Adipose tissue (tissue), 3 donors: Measurements from ENCODE around the gene MECP2. TPM values are rescaled to one million over a fixed set of nuclear protein-coding genes. Genes with fewer than 3 reads are reported as not detected.

Source experiments
- H3K27ac ChIP-seq: one replicate; pipeline ENCODE4 v1.5.1; 2013; ENCODE audit warnings: low read depth, low read length
- WGBS, 3 donors: extraction: QIAGEN DNeasy Blood & Tissue Kit; methylation state at CpG; one replicate each; pipeline ENCODE4 v1.1.7; 2013; 5-methylcytosine and 5-hydroxymethylcytosine counted together
- polyA plus RNA-seq, 3 donors: library from polyadenylated mRNA; stranded (reverse); fragments of 200-250 nt; gene quantifications; one replicate each; pipeline ENCODE4 v1.2.3, GENCODE V29; 2013
- donor health status: healthy with polysubstance abuse.
- donor health status: Bipolar disorder and iron deficiency.
- donor health status: healthy.

MECP2 gene
- polyA plus RNA-seq, 3 donors, result 7.6 to 15.5 (median 13.3) TPM

DNA sequence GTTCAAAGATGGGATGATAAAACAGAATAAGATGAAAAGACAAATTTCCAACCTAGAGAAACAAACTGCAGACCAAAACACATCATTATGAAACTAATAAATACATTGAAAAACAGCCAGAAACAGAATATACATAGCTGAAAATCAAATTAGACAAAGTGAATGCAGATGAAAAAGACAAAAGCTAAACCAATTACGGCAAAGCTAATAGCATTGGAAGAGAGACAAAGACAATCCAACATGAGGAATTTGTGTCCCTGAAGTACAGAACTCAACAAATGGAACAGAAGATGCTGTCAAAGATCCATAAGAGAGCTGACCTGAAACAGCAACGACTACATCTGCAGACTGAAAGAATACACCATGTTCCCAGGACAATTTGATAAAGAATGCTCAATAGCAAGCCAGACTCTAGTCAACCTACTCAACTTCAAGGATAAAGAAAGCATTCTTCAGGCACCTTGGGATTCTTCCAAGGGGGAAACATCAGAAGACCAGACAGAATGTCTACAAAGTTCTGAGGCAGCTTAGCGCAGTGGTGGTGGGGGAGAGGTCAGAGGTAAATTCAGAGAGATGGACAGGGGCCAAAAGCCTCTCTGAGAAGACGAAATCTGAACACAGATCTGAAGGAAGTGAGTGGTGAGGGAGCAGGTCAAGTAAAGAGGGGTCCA lies 50.4 kb downstream of the MECP2 start:
- no peak overlapping the region for H3K27ac ChIP-seq
- WGBS, 3 donors, result 36 to 54% (median 46%) methylated on average over 4 of the region's 4 CpGs

DNA sequence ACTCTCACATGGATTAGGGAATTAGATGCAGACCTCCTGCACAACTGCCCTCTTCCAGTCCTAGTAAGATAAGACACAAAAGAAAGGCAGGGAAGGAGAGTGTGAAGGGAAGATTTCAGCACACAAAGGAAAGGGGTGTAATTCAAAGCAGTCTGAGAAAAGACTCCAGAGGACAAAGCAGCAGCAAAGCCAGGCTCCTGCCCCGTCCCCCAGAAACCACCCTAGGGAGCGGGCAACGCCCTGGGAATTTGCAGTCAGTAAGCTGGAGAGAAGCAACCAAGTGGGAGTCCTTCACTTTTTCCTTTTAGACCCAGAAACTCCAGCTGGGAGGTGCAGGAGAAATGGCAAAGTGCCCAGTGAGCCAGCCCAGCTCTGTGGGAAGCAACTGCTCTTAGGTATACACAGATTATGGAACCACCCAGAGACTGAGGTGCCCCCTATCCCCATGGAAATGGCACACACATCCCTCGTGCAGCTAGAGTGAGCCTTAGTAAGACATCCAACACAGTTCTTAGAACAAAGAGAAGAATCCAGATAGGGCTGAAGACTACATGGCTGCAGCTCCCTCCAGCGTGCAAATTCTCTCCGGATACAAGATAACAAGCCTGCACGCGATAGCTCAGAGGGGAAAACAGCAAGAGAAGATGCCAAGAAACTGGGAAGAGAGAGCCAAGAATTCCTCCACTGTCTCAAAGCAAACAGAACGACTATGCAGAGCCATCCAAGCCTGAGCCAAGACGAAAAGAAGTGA lies 51.3 kb downstream of the MECP2 start:
- no peak overlapping the region for H3K27ac ChIP-seq
- 17 to 44% (median 44%) methylated on average over 10 of the region's 10 CpGs for WGBS, 3 donors

DNA sequence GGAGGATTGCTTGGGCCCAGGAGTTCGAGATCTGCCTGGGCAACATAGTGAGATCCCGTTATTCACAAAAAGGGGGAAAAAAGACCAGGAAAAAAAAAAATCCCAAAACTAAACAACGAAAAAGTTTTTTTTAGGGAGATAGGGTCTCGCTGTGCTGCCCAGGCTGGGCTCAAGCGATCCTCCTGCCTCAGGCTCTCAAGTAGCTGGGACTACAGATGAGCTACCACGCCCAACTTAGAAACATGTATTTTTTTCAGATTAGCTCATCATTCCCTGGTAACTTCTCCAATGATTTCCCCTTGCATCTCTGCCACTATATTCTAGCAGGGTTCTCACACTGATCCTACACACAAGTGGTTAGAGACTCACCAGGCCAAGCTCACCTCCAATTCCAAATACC lies 53.4 kb downstream of the MECP2 start:
- WGBS, 3 donors, result 89 to 90% (median 89%) methylated on average over 6 of the region's 6 CpGs
- no peak overlapping the region for H3K27ac ChIP-seq

DNA sequence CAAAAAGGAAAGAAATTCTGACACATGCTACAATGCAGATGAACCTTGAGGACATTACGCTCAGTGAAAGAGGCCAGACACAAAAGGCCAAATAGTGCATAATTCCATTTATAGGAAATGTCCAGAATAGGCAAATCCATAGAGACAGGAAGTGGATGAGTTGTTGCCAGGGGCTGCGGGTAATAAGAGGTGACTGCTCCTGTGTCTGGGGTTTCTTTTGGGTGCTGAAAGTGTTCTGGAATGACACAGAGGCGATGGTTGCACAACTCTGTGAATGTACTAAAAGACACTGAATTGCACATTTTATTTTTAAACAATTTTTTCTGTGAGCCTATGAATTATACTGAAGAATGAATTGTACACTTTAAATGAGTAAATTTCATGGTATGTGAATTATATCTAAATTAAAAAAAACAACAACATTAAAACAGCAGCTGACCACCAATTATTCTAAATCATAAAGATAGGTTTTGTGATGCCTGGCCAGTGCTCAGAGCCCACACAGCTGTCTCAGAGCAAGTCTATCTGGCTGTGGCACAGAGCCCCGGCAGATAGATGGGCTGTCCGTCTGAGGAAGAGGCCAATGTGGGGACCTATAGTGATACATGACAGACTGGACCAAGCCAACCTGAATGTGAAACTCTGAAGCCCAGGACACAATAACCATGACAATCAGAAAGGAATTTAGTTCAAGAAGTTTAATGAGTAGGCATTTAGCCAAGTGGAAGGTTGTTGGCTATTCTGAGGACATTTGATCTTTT lies 54.3 kb downstream of the MECP2 start:
- no peak overlapping the region for H3K27ac ChIP-seq
- WGBS, 3 donors, result 39 to 69% (median 51%) methylated on average over 5 of the region's 5 CpGs

DNA sequence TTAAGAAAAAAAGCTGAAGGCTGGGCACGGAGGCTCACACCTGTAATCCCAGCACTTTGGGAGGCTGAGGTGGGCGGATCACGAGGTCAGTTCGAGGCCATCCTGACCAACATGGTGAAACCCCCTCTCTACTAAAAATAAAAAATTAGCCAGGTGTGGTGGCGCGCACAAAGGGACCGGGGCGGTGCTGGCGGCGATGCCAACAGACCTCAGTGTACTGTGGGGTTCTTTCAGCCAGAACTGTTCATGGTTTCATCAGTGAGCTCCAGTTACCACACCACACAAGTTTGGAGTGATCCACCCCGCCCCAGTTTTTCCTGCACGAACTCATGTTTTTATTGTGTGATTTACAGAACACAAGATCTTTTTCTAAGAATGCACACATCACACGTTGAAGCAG lies 56.7 kb downstream of the MECP2 start:
- 69 to 88% (median 72%) methylated on average over 13 of the region's 13 CpGs for WGBS, 3 donors
- no peak overlapping the region for H3K27ac ChIP-seq

DNA sequence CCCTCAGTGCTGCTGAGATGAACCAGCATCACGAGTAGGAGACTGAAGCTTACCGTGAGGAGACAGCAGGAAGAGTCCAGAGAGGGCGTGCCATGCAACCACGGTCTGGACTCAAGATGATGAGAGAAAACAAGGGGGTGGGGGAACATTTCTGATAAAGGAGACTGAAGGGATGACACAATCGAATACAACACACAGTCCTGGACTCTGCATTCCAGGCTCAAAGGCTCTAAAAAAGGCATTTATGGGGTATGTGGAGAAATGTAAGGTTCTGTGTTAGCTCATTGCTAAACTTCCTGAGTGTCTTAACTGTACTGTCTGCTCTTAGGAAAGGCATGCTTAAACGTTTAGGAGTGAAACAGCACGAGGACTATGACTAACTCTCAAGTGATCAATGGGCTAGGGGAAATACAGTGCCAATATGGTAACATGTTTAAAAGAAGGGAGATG lies 57.2 kb downstream of the MECP2 start:
- WGBS, 3 donors, result 22 to 54% (median 35%) methylated on average over 7 of the region's 7 CpGs
- no peak overlapping the region for H3K27ac ChIP-seq

DNA sequence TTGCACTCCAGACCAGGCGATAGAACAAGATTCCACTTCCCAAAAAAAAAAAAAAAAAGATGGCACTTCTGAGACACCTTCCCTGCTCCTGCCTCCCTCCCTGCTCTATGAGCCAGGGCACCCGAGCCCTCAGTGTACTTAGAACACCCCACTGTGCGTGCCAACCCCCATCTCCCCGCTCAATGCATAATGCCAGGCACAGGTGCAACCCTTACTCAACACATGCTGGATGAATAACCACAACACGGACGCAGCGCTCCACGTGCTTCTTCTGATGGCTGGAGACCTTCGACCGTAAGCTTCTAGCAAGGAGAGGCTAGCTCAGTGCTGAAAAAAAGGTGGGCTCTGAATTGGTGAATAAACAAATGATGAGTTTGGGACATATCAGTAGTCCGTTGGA lies 57.9 kb downstream of the MECP2 start:
- no peak overlapping the region for H3K27ac ChIP-seq
- 71 to 92% (median 82%) methylated on average over 11 of the region's 11 CpGs for WGBS, 3 donors

DNA sequence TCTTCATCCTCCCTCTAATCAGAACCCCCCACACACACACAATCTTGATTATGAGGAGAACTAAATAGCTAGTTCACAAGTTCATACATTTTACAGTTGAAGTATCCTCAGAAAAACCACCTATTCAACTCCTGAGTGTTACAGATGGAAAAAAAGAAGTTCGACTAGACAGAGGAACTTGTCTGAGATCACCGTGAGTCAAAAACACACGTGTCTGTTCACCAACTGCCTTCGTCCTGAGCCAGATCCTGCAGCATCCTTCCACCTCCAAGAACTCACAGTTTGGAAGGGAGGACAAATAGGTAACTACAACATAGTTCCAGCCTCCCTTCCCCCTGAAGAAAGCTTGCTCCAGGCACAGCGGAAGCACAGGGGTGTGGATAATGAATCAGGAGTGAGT lies 58.9 kb downstream of the MECP2 start:
- 53 to 82% (median 68%) methylated on average over 5 of the region's 5 CpGs for WGBS, 3 donors

DNA sequence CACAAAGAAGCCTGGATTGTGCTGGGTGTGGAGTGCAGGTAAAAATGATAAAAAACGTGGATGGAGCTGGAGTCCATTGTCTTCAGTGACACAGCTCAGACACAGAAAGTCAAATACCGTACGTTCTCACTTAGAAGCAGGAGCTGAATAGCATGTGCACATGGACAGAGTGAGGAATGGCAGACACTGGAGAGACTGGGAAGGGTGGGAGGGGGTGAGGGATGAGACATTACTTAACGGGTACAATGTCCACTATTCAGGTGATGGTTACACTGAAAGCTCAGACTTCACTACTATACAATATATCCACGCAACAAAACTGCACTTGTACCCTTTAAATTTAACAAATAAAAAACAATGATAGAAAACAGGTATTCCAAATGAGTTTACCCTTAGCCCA lies 59.8 kb downstream of the MECP2 start:
- 69 to 85% (median 78%) methylated on average over 5 of the region's 5 CpGs for WGBS, 3 donors
- no peak overlapping the region for H3K27ac ChIP-seq

More for the DNA sequence above, 58.9 kb downstream of the MECP2 start:
- no peak overlapping the region for H3K27ac ChIP-seq

DNA sequence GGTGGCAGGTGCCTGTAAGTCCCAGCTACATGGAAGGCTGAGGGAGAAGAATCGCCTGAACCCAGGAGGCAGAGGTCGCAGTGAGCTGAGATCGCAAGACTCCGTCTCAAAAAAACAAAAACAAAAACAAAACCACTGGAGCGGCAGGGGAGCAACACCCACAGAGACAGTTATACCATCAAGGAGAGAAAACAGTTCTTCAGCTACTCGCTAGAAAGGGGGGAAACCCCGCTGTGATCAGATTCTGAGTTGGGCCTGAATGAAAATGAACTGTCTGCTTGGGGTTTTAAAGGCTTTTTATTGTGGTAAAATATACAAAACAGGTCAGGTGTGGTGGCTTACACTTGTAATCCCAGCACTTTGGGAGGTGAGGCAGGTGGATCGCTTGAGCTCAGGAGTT lies 61.0 kb downstream of the MECP2 start:
- 80 to 95% (median 93%) methylated on average over 8 of the region's 8 CpGs for WGBS, 3 donors
- H3K27ac ChIP-seq, result no peak overlapping the region

DNA sequence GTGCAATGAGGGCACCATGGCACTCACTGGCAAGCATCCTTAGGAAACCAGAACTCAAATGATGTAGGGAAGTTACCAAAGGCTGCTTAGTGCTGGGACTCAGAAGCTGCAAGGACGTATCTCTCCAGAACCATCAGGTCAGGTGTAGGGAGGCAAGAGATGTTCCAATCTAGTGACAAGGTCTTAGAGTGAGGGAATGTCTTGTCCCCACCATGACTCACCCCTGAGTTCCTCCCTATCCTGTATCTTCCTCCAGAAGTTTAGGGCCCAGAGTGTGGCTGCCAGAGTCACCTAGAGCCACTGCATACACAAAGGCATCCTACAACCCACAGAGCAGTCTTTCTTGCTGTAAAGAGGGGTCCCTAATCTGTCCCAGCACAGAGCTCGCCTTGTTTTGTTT lies 63.7 kb downstream of the MECP2 start:
- 85 to 94% (median 86%) methylated on average over 2 of the region's 2 CpGs for WGBS, 3 donors

DNA sequence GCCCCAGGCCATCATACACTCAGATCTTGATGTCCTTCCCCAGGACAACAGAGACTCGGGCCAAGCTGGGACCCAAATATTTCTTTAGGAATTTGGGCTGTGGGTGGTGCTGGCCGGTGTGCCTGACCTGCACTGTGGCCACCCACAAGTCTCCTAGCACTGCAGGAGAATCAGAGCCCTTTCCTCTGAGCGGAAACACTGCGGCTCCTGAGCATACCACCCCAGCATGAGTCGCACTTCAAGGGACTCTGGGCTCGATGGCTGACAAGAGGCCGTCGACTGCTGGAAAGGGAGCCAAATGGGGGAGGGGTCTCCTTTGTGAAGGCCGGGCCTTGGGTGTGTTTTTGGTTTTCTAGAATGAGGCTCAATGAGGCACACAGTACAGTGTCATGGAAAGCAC lies 64.9 kb downstream of the MECP2 start:
- WGBS, 3 donors, result 56 to 78% (median 71%) methylated on average over 8 to 9 of the region's 9 CpGs
- no peak overlapping the region for H3K27ac ChIP-seq

More for the DNA sequence above, 63.7 kb downstream of the MECP2 start:
- no peak overlapping the region for H3K27ac ChIP-seq

DNA sequence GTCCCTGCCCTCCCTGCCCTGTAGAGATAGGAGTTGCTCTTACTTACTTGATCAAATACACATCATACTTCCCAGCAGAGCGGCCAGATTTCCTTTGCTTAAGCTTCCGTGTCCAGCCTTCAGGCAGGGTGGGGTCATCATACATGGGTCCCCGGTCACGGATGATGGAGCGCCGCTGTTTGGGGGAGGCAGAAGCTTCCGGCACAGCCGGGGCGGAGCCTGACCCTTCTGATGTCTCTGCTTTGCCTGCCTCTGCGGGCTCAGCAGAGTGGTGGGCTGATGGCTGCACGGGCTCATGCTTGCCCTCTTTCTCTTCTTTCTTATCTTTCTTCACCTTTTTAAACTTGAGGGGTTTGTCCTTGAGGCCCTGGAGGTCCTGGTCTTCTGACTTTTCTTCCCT lies 65.4 kb downstream of the MECP2 start:
- 82 to 97% (median 87%) methylated on average over 6 to 11 of the region's 11 CpGs for WGBS, 3 donors

DNA sequence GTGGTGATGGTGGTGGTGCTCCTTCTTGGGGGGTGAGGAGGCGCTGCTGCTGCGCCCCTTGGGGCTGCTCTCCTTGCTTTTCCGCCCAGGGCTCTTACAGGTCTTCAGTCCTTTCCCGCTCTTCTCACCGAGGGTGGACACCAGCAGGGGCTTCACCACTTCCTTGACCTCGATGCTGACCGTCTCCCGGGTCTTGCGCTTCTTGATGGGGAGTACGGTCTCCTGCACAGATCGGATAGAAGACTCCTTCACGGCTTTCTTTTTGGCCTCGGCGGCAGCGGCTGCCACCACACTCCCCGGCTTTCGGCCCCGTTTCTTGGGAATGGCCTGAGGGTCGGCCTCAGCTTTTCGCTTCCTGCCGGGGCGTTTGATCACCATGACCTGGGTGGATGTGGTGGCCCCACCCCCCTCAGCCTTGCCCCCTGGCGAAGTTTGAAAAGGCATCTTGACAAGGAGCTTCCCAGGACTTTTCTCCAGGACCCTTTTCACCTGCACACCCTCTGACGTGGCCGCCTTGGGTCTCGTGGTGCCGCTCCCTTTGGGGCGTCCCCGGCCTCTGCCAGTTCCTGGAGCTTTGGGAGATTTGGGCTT lies 66.7 kb downstream of the MECP2 start:
- 84 to 95% (median 93%) methylated on average over 19 to 28 of the region's 29 CpGs for WGBS, 3 donors

More for the DNA sequence above, 65.4 kb downstream of the MECP2 start:
- H3K27ac ChIP-seq, result no peak overlapping the region

DNA sequence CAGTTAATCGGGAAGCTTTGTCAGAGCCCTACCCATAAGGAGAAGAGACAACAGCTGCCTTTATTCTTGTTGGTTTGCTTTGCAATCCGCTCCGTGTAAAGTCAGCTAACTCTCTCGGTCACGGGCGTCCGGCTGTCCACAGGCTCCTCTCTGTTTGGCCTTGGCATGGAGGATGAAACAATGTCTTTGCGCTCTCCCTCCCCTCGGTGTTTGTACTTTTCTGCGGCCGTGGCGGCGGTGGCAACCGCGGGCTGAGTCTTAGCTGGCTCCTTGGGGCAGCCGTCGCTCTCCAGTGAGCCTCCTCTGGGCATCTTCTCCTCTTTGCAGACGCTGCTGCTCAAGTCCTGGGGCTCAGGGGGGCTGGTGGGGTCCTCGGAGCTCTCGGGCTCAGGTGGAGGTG lies 67.3 kb downstream of the MECP2 start:
- H3K27ac ChIP-seq, result no peak overlapping the region
- WGBS, 3 donors, result 84 to 91% (median 90%) methylated on average over 20 of the region's 20 CpGs

More for the DNA sequence above, 66.7 kb downstream of the MECP2 start:
- no peak overlapping the region for H3K27ac ChIP-seq

DNA sequence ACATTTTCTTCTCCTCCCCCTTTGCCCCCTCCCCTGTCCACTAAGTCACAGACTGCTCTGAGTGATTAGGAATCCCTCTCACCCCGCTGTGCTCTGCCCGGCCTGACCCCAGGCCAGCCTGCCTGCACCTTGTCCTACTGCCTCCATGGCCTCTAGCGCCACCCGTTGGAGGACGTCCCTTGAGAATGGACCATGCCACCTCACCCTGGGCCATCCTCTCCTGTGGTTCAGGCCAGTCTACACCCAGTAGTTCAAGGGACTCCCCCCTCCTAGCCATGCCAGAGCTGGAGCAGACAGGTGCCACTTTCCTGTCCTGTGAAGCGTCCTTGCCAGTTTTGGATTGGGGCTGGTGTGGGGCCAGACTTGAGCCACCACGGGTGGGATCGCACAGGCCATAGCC lies 68.1 kb downstream of the MECP2 start:
- no peak overlapping the region for H3K27ac ChIP-seq
- WGBS, 3 donors, result 73 to 94% (median 88%) methylated on average over 5 to 8 of the region's 8 CpGs

DNA sequence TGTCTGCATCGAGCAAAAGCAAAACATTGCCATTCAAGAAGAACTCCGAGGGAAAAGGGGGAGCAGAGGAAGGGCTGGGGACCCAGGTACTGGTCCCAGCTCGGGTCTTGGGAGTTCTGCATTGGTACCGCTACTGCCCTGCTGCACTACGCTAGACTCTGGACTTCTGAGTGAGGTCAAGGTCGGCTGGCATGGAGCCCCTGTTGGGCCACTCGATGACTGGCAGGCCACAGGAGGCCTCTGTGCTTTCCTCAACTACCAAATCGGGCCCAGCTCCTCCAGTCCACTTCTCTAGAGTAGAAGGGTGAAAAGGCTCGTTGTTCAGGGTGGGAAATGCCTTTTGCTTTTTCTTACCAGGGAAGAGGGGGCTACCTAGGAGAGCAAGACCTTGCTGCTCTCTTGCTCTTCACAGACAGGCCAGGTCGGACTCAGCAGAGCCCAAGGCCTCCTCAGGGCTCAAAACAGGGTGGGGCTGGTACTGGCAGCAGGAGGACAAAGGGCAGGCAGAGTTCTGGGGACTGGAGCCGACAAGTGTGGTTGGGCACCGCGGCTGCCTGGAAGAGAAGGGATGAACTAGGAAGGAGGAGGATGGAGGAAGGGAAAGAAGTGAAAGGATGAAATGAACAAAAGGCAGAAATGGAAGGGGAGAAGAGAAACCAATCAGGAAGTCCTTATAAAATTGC lies 68.9 kb downstream of the MECP2 start:
- WGBS, 3 donors, result 60 to 81% (median 74%) methylated on average over 13 of the region's 13 CpGs

DNA sequence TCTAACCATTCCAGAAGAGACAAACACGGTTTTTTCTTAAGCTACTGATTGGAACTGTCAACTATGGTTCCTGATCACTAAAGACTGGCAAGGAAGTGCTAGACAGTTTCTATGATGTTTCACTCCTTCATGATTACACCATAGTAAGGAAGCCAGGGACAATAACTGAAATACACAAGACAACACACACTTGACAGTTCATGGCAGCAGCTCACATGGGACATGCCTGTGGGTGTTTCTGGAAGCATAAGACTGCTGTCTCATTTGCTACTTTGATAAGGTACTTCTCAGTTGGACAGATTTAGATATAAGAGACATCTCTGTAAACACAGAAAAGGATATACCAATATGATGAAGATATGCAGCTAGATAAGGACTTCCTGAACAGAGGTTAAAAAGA lies 69.5 kb downstream of the MECP2 start:
- 50 to 63% (median 56%) methylated on average over 1 of the region's 1 CpG for WGBS, 3 donors
- H3K27ac ChIP-seq, result no peak overlapping the region

More for the DNA sequence above, 68.9 kb downstream of the MECP2 start:
- H3K27ac ChIP-seq, result no peak overlapping the region
